Measurements from ENCODE around the gene RRN3.
"Not testable (repeated sequence)": the region's sequence is repeated elsewhere in the genome, so short reads cannot be mapped to it uniquely, and the experiment has no call there.

RRN3 gene

DNA sequence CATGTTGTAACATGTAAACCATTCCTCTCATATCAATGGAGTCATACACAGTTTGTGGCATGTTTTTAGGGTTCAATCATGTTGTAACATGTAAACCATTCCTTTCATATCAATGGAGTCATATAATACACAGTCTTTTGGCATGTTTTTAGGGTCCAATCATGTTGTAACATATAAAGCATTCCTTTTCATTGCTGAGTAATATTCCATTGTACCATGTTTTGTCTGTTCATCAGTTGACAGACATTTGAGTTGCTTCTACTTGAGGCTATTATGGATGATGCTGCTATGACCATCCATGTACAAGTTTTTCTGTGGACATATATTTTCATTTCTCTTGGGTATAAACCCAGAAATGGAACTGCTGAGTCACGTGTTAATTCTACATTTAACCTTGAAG is 13.2 kb downstream of the RRN3 start:
- not testable (repeated sequence) for H3K4me1 ChIP-seq (ENCODE audit: insufficient read depth, low read length); H3K27ac ChIP-seq (ENCODE audit: low read length); H3K27me3 ChIP-seq (ENCODE audit: insufficient read depth, low read length); H3K4me3 ChIP-seq (ENCODE audit: low read length); H3K9ac ChIP-seq (ENCODE audit: low read depth, low read length); H3K9me3 ChIP-seq (ENCODE audit: insufficient read depth, low read depth, low read length)
- peaks cover 76% of the 10 kb centered on the region for H3K36me3 ChIP-seq (ENCODE audit: insufficient read depth, low read depth, low read length)

DNA sequence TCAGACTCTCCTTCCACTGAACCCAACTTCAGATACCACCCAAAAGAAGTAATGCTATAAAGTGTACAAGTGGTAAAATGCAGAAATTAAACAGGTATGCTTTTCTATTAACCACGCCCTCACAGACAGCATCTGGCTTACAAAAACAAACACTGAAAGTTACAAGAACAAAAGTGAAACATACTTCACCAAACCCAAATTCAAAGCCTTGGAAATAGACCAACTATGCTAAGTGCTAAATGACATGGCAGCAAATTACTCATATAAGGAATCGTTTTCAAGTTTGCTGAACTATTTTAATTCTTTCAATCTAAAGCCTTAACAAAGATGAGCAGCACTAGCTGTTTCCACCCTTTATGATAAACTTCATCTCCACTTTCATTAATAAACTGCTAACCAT is 17.9 kb downstream of the RRN3 start:
- not testable (repeated sequence) for H3K4me1 ChIP-seq (ENCODE audit: insufficient read depth, low read length); H3K9me3 ChIP-seq (ENCODE audit: insufficient read depth, low read depth, low read length); H3K9ac ChIP-seq (ENCODE audit: low read depth, low read length); H3K27me3 ChIP-seq (ENCODE audit: insufficient read depth, low read length); H3K27ac ChIP-seq (ENCODE audit: low read length); H3K4me3 ChIP-seq (ENCODE audit: low read length)
- peaks cover 75% of the 10 kb centered on the region for H3K36me3 ChIP-seq (ENCODE audit: insufficient read depth, low read depth, low read length)

DNA sequence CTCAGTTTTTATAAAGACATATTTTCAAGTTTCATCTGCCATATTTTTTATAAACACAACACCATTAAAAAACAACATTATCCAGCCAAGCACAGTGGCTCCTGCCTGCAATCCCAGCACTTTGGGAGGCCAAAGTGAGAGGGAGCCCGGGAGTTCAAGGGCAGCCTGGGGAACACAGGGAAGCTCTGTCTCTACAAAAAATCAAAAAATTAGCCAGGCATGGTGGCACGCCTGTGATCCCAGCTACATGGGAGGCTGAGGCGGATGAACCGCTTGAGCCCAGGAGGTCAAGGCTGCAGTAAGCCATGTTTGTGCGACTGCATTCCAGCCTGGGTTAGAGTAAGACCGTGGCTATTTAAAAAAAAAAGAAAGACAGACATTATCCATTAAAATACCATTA is 21.0 kb downstream of the RRN3 start:
- H3K27ac ChIP-seq (ENCODE audit: low read length), result no peak overlapping the region
- H3K4me3 ChIP-seq (ENCODE audit: low read length), result no peak overlapping the region
- no peaks in the 10 kb centered on the region for H3K9me3 ChIP-seq (ENCODE audit: insufficient read depth, low read depth, low read length)
- H3K4me1 ChIP-seq (ENCODE audit: insufficient read depth, low read length), result no peaks in the 10 kb centered on the region
- H3K27me3 ChIP-seq (ENCODE audit: insufficient read depth, low read length), result no peaks in the 10 kb centered on the region
- no peak overlapping the region for H3K9ac ChIP-seq (ENCODE audit: low read depth, low read length)
- H3K36me3 ChIP-seq (ENCODE audit: insufficient read depth, low read depth, low read length), result peaks cover 83% of the 10 kb centered on the region

DNA sequence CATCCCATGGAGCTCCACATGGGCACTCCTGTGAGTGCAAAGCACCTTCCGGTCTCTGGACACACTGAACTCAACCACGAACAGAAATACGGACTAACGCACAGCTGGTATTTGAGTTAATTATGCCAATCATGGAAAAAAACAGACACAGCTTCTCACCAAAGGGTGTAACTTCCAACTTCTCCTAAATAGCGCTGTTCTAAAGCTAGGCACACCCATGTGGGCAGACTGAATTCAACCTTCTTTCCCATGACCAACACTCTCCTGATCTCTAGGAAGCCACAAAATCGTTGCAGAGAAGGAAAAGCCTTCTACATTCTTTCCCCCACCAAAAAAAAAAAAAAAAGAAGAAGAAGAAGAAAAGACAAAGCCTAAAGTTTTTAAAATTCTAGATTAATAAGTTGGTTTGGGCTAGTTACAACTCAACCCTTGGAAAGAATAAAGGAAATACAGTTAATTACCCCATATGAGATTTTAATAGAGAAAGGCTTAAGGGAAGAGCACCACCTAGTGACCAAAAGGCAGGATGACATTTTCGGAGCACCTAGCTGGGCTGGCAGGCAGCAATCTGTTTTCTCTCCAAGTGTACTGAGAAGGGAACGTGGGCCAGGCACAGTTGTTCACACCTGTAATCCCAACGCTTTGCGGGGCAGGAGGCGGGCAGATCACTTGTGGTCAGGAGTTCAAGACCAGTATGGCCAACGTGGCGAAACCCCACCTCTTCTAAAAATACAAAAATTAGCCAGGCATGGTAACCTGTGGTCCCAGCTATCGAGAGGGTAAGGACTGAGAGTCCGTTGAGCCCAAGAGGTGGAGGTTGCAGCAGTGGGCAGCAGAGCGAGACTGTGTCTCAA is 21.9 kb downstream of the RRN3 start:
- H3K9me3 ChIP-seq (ENCODE audit: insufficient read depth, low read depth, low read length); H3K27me3 ChIP-seq (ENCODE audit: insufficient read depth, low read length); H3K4me3 ChIP-seq (ENCODE audit: low read length); H3K4me1 ChIP-seq (ENCODE audit: insufficient read depth, low read length); H3K9ac ChIP-seq (ENCODE audit: low read depth, low read length); H3K27ac ChIP-seq (ENCODE audit: low read length): not testable (repeated sequence)
- peaks cover 80% of the 10 kb centered on the region for H3K36me3 ChIP-seq (ENCODE audit: insufficient read depth, low read depth, low read length)

DNA sequence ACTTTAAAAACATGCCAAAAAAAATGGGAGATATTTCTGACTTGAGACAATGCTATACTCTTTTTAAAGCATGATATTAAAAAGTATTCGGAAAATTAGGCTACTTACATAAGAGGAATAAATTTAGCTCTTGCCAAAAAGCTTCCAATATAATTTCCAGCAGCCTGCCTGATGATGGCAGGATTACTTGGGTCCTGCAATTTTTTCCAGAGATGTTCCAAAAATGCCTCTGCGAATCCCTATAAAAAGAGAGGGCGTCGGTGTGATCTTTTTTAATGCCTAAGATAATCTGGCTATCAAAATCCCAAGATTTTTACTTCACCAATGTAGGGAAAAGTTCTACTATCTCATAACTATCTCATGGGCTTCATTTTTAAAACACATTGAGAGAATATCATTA is 23.1 kb downstream of the RRN3 start:
- H3K9me3 ChIP-seq (ENCODE audit: insufficient read depth, low read depth, low read length); H3K27ac ChIP-seq (ENCODE audit: low read length); H3K27me3 ChIP-seq (ENCODE audit: insufficient read depth, low read length); H3K4me1 ChIP-seq (ENCODE audit: insufficient read depth, low read length); H3K4me3 ChIP-seq (ENCODE audit: low read length); H3K9ac ChIP-seq (ENCODE audit: low read depth, low read length): not testable (repeated sequence)
- H3K36me3 ChIP-seq (ENCODE audit: insufficient read depth, low read depth, low read length), result peaks cover 78% of the 10 kb centered on the region

DNA sequence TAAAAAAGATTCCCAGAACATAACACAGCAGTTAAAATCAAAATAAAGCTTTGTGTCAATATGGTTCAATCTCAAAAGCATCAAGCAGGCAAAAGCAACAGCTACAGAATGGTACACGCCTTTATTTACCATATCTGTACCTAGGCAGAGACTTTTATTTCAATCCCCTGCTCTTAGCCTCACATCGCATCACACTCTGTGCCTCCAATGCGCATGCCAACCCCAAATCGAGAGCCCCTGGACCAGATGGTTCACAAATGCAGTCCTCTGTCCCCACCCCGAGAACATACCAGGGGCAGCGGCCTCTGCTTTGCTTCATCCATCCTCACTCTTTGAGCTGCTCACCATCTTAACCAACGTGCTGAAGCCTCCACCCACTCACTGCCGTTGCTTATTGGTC is 27.4 kb downstream of the RRN3 start:
- not testable (repeated sequence) for H3K27ac ChIP-seq (ENCODE audit: low read length); H3K9me3 ChIP-seq (ENCODE audit: insufficient read depth, low read depth, low read length); H3K27me3 ChIP-seq (ENCODE audit: insufficient read depth, low read length); H3K4me3 ChIP-seq (ENCODE audit: low read length); H3K4me1 ChIP-seq (ENCODE audit: insufficient read depth, low read length); H3K9ac ChIP-seq (ENCODE audit: low read depth, low read length)
- peaks cover 76% of the 10 kb centered on the region for H3K36me3 ChIP-seq (ENCODE audit: insufficient read depth, low read depth, low read length)

DNA sequence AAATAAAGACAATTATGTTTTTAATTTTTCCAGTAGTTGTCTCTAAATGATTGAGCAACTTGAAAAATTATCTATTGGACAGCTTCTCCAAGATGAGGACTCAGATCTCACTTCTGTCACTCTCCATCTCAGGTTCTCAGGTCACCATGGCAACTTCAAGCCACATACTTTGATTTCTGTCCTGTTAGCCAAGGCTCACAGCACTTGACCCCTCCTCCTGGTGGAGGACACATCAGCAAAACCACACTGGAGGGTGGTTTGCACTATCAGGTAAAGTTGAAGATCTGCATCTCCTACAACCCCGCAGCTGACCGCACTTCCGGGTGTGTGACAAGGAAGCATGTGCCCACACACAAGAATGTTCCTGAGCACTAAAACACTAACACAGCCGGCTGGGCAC is 28.1 kb downstream of the RRN3 start:
- not testable (repeated sequence) for H3K9me3 ChIP-seq (ENCODE audit: insufficient read depth, low read depth, low read length); H3K27me3 ChIP-seq (ENCODE audit: insufficient read depth, low read length); H3K4me1 ChIP-seq (ENCODE audit: insufficient read depth, low read length); H3K27ac ChIP-seq (ENCODE audit: low read length); H3K9ac ChIP-seq (ENCODE audit: low read depth, low read length); H3K4me3 ChIP-seq (ENCODE audit: low read length)
- H3K36me3 ChIP-seq (ENCODE audit: insufficient read depth, low read depth, low read length), result peaks cover 78% of the 10 kb centered on the region

DNA sequence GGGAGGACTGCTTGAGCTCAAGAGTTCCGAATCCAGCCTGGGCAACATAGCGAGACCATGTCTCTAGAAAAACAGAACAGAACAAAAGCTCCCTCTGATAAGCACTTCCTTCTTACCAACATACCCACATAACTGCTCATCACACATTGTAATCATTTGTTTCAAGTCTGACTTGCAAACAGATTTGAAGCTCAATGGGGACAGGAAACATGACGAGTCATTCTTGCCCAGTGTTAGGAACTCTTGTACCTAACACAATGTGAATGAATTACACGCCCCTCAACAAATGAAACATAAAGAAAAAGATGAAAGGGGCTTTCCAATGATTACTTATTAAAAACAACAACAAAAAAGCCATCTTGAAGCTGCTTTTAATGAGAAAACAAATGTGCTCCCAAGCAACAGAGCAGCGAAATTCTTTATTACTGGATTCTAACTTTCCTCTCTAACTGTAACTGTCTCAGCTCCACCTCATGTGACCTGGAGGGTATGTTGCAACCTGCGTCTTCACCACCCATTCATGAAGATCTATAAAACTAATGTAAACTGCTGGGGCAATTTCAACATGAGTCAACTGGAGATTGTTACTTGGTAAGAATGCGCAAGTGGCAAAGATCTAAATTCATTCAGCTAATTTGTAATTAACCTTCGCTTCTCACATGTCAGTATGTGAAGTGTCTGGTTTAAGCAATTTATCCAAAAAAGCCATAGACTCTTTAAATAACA is 31.8 kb downstream of the RRN3 start:
- H3K36me3 ChIP-seq (ENCODE audit: insufficient read depth, low read depth, low read length), result peaks cover 78% of the 10 kb centered on the region
- H3K4me3 ChIP-seq (ENCODE audit: low read length); H3K9ac ChIP-seq (ENCODE audit: low read depth, low read length); H3K9me3 ChIP-seq (ENCODE audit: insufficient read depth, low read depth, low read length); H3K27ac ChIP-seq (ENCODE audit: low read length); H3K27me3 ChIP-seq (ENCODE audit: insufficient read depth, low read length); H3K4me1 ChIP-seq (ENCODE audit: insufficient read depth, low read length): not testable (repeated sequence)

DNA sequence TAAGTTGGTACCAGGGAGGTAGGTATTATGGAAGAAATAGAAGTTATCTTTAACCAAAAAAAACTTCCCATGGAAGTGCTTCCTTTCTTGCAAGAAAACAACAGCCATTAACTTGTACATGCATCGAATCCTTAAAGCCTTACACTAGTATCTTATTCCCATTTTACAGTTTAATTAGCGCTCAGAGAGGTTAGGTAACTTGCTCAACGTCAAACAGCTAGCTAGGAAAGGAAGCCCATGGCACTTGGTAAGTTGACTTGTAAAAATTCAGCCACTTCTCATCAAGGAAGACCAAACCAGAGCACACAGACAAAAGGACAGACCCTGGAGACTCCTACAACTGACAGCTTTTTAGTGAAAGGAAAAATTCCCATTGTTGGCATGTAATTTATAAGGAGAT is 34.7 kb downstream of the RRN3 start:
- H3K9ac ChIP-seq (ENCODE audit: low read depth, low read length), result no peak overlapping the region
- no peak overlapping the region for H3K4me3 ChIP-seq (ENCODE audit: low read length)
- no peaks in the 10 kb centered on the region for H3K4me1 ChIP-seq (ENCODE audit: insufficient read depth, low read length)
- no peaks in the 10 kb centered on the region for H3K9me3 ChIP-seq (ENCODE audit: insufficient read depth, low read depth, low read length)
- H3K27ac ChIP-seq (ENCODE audit: low read length), result no peak overlapping the region
- H3K36me3 ChIP-seq (ENCODE audit: insufficient read depth, low read depth, low read length), result peaks cover 56% of the 10 kb centered on the region
- H3K27me3 ChIP-seq (ENCODE audit: insufficient read depth, low read length), result no peaks in the 10 kb centered on the region

DNA sequence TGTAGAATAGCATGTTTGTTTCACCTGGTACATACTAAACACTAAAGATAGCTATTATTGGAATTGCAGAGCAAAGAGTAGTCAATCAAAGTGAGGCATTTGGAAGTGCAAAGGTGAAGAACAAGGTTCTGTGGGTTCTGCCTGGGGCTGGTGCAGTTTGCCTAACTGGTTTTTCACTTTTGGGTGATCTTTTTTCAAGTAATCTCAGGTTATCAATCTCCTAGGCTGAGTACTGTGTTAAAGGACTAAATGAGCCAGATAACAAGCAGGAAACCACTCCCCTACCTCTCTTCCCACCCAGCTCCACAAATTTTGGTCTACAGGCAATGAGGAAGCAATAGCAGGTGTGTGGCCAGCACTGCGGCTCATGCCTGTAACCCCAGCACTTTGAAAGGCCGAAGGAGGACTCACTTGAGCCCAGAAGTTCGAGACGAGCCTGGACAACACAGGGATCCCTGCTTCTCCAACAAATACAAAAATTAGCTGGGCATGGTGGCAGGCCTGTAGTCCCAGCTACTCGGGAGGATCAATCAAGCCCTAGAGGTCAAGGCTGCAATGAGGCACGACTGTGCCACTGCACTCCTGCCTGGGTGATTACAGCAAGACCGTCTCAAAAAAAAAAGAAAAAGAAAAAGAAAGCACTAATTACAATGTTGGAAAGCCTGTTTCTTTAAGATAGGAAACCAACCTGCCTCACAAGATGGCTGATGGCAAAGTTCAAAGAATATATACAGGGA is 36.2 kb downstream of the RRN3 start:
- Histone ChIP-seq H3K4me1 (ENCODE audit: insufficient read depth, low read length) (no peaks in the 10 kb centered on the region), H3K4me3 (ENCODE audit: low read length) (no peak overlapping the region), H3K36me3 (ENCODE audit: insufficient read depth, low read depth, low read length) (peaks cover 44% of the 10 kb centered on the region), H3K9ac (ENCODE audit: low read depth, low read length) (no peak overlapping the region), H3K27ac (ENCODE audit: low read length) (no peak overlapping the region), H3K27me3 (ENCODE audit: insufficient read depth, low read length) (no peaks in the 10 kb centered on the region), H3K9me3 (ENCODE audit: insufficient read depth, low read depth, low read length) (no peaks in the 10 kb centered on the region)

DNA sequence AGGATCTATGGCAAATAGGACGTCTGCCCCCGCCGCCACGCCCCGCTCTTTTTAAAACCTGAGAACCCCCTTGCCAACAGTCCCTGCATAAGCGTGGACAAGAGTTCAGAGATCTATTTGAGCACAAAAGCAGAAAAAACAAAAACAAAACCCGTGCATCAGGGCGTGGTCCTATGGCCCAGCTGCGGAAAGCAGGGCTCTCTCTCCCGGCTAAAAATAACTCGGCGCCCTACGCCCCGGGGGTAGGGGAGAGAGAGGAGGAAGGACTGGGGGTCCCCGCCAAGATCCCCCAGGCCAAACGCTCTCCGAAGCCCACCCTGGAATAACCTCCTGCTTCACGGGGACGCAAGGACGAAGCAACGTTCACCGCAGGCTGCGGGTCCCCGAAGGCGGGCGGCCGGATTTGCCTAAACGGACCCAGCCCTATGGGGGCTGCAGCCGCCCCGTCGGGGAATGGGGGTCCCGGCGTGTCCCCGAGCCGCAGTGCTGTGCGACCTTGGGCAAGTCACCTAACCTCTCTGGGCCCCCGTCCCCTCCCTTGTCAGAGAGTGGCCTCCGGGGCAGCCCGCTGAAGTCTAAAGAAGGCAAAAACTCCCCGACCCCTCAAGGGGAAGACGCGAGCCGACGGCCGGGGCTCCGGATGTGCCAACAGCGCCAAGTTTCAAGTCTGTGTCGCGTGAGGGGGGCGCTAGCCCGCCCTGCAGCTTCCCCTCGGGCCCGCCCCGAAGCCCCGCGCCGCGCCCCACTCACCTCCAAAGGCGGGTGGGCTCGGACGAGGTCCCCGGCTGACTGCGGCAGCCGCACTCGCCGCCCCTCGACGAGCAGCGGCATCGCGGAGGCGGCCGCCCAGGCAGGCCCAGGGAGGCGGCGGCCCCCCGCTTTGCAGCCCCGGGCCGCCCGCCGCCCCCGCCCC is 38.7 kb downstream of the RRN3 start:
- Histone ChIP-seq H3K9ac (ENCODE audit: low read depth, low read length) (peak overlapping the region; percentile 66; the same call in 1 of the 2 replicates), H3K27ac (ENCODE audit: low read length) (no peak overlapping the region)

More for the DNA sequence above, 38.7 kb downstream of the RRN3 start:
- Histone ChIP-seq H3K27me3 (ENCODE audit: insufficient read depth, low read length) (no peaks in the 10 kb centered on the region), H3K4me1 (ENCODE audit: insufficient read depth, low read length) (no peaks in the 10 kb centered on the region), H3K9me3 (ENCODE audit: insufficient read depth, low read depth, low read length) (no peaks in the 10 kb centered on the region), H3K36me3 (ENCODE audit: insufficient read depth, low read depth, low read length) (peaks cover 20% of the 10 kb centered on the region), H3K4me3 (ENCODE audit: low read length) (peak overlapping the region; percentile 82)

All from iPS-20b (cell line).